Thyroid gland (tissue), 4 donors: ENCODE results near the gene CHMP4B.

Experiments
- CTCF ChIP-seq, 6 experiments: fragments of 200-600 bp in 3 of 6; fragments of 450-650 bp in 3 of 6; sonication (generic) in 3 of 6; IDR thresholded peaks; one replicate each; pipeline ENCODE4 v1.5.1; 2016 to 2019; ENCODE audit warnings: antibody characterized with exemption in 6 of 6, mild to moderate bottlenecking in 2 of 6, inconsistent platforms in 1 of 6, moderate library complexity in 1 of 6
- POLR2A ChIP-seq, 2 donors: fragments of 450-650 bp; IDR thresholded peaks; one replicate each; pipeline ENCODE4 v1.6.1; 2017; ENCODE audit warnings: antibody characterized with exemption in 2 of 2, mild to moderate bottlenecking in 2 of 2, moderate library complexity in 1 of 2

- TF ChIP-seq CTCF (IDR thresholded peaks at IDR 0.05) (no peak), POLR2A (IDR thresholded peaks at IDR 0.05) (no peak)
Measured at GRCh38 chr20:33829636-33830035, 18.5 kb downstream of the CHMP4B start.
